HepG2 (cell line): ENCODE data around the gene SMYD2. TPM values are rescaled to one million over a fixed set of nuclear protein-coding genes. Genes with fewer than 3 reads are reported as not detected.

Experiments used
- ATAC-seq: fragments of 200-7000 bp; cut with Tn5 transposase; 3 replicates; pipeline ENCODE4 v1.9.1; 2020; ENCODE audit warnings: mild to moderate bottlenecking, moderate library complexity
- BruUV-seq: library from RNA; stranded (reverse); fragments of 400-500 nt; replicated peaks from 2 replicates; lab custom pipeline; 2021; lab: Mats Ljungman, UMichigan
- CTCF ChIA-PET: fragments of 300-600 bp; formaldehyde crosslinking; extraction: SDS; loops from one replicate; lab custom pipeline; 2021; ENCODE audit warnings: low total read pairs, inconsistent platforms, low intra/inter-chr PET ratio; lab: Yijun Ruan, JAX
- POLR2A ChIA-PET: fragments of 350-600 bp; sonication (Branson Sonifier 250); formaldehyde crosslinking; loops from one replicate; lab custom pipeline; 2020; ENCODE audit warnings: antibody characterized with exemption, inconsistent platforms; lab: Yijun Ruan, JAX
- DNase-seq: peaks from one replicate; pipeline ENCODE4 v3.0.0-alpha.2; 2015; ENCODE audit warnings: low spot score
- FAIRE-seq: peaks from 3 replicates; lab custom pipeline; 2011; peaks lifted over from hg19 to GRCh38; lab: Jason Lieb, UNC
- H2AFZ ChIP-seq: one replicate; pipeline ENCODE4 v1.6.1; 2011; ENCODE audit warnings: low read length, inconsistent platforms
- H3K27ac ChIP-seq: fragments of 300-600 bp; 3 replicates; pipeline ENCODE4 v1.8.0; 2011; ENCODE audit warnings: mixed run types, mild to moderate bottlenecking, mixed read lengths, low read length, inconsistent platforms; ENCODE audit not compliant: insufficient read depth; ENCODE audit errors: extremely low read length
- H3K27me3 ChIP-seq, 2 experiments: fragments of 200-600 bp in 1 of 2; 2 replicates in 1 of 2; 3 replicates in 1 of 2; pipeline versions ENCODE4 v1.6.0 to v1.8.0; 2011; ENCODE audit warnings: low read length in 2 of 2, mild to moderate bottlenecking in 2 of 2, moderate library complexity in 2 of 2, inconsistent platforms in 1 of 2; ENCODE audit not compliant: insufficient read depth in 2 of 2, control insufficient read depth in 1 of 2
- H3K36me3 ChIP-seq, 2 experiments: fragments of 200-600 bp in 1 of 2; replicated peaks in 1 of 2; 2 replicates in 1 of 2; 3 replicates in 1 of 2; pipeline versions ENCODE4 v1.5.1 to v1.8.0; 2011; ENCODE audit warnings: low read length in 2 of 2, inconsistent platforms in 1 of 2; ENCODE audit not compliant: insufficient read depth in 2 of 2, control insufficient read depth in 1 of 2
- H3K4me1 ChIP-seq: 2 replicates; pipeline ENCODE4 v1.5.1; 2012; ENCODE audit warnings: low read length, inconsistent platforms; ENCODE audit not compliant: insufficient read depth
- H3K4me2 ChIP-seq: 2 replicates; pipeline ENCODE4 v1.6.0; 2011; ENCODE audit warnings: low read depth, low read length, inconsistent platforms
- H3K4me3 ChIP-seq, 3 experiments: fragments of 200-600 bp in 1 of 3; sonication (generic), shearing (Covaris generic) in 1 of 3; replicated peaks in 1 of 3; 2 replicates each; pipeline ENCODE4 v1.5.1; 2011 to 2016; ENCODE audit warnings: low read length in 3 of 3, inconsistent platforms in 2 of 3, low read depth in 2 of 3, mild to moderate bottlenecking in 2 of 3, control low read depth in 1 of 3, mixed read lengths in 1 of 3; ENCODE audit not compliant: insufficient read depth in 1 of 3
- H3K79me2 ChIP-seq: one replicate; pipeline ENCODE4 v1.6.1; 2011; ENCODE audit warnings: low read length, inconsistent platforms; ENCODE audit not compliant: insufficient read depth
- H3K9ac ChIP-seq: 2 replicates; pipeline ENCODE4 v1.6.0; 2011; ENCODE audit warnings: mild to moderate bottlenecking, low read depth, low read length, inconsistent platforms; ENCODE audit not compliant: insufficient read depth
- H3K9me3 ChIP-seq: 2 replicates; pipeline ENCODE4 v1.5.1; 2012; ENCODE audit warnings: mild to moderate bottlenecking, low read length
- H4K20me1 ChIP-seq: 2 replicates; pipeline ENCODE4 v1.6.0; 2011; ENCODE audit warnings: inconsistent platforms, mild to moderate bottlenecking, low read length, moderate library complexity; ENCODE audit not compliant: insufficient read depth
- CAMTA2 ChIP-seq: sonication (generic); formaldehyde crosslinking; IDR thresholded peaks from 2 replicates; pipeline ENCODE4 v1.4.0; 2020; ENCODE audit warnings: mild to moderate bottlenecking, missing genetic modification reagents, borderline replicate concordance
- IKZF1 ChIP-seq: fragments of 450-650 bp; IDR thresholded peaks from 2 replicates; pipeline ENCODE4 v1.7.1; 2016
- MBD4 ChIP-seq: IDR thresholded peaks from 2 replicates; pipeline ENCODE4 v1.6.1; 2012; ENCODE audit warnings: low read length, inconsistent platforms, borderline replicate concordance
- NKX3-1 ChIP-seq: sonication (generic); formaldehyde crosslinking; IDR thresholded peaks from 2 replicates; pipeline ENCODE4 v1.5.0; 2020; ENCODE audit warnings: missing genetic modification reagents
- NR1H2 ChIP-seq: sonication (generic); formaldehyde crosslinking; IDR thresholded peaks from 2 replicates; pipeline ENCODE4 v1.8.1; 2022; ENCODE audit warnings: low read depth, missing genetic modification reagents, borderline replicate concordance
- PRMT3 ChIP-seq: sonication (generic); formaldehyde crosslinking; IDR thresholded peaks from 2 replicates; pipeline ENCODE4 v1.8.1; 2022; ENCODE audit warnings: low read depth, mild to moderate bottlenecking, moderate library complexity, missing genetic modification reagents, borderline replicate concordance
- SOX13 ChIP-seq, 3 experiments: fragments of 450-650 bp in 1 of 3; sonication (generic) in 1 of 3; formaldehyde crosslinking in 1 of 3; IDR thresholded peaks in 2 of 3; conservative IDR thresholded peaks in 1 of 3; 2 replicates each; pipeline versions ENCODE4 v1.5.0 to v1.6.1; 2016 to 2020; ENCODE audit warnings: antibody characterized with exemption in 1 of 3, mild to moderate bottlenecking in 1 of 3, missing compliant biosample characterization in 1 of 3, missing genetic modification reagents in 1 of 3, moderate library complexity in 1 of 3
- TCF7L2 ChIP-seq: IDR thresholded peaks from 2 replicates; pipeline ENCODE4 v1.6.1; 2011; ENCODE audit warnings: mild to moderate bottlenecking, low read depth, low read length, moderate library complexity
- TOE1 ChIP-seq: sonication (generic); formaldehyde crosslinking; IDR thresholded peaks from 2 replicates; pipeline ENCODE4 v1.4.0; 2020; ENCODE audit warnings: mild to moderate bottlenecking, missing genetic modification reagents
- TOPORS ChIP-seq: sonication (generic); formaldehyde crosslinking; IDR thresholded peaks from 2 replicates; pipeline ENCODE4 v1.8.0; 2023; ENCODE audit warnings: mild to moderate bottlenecking, missing genetic modification reagents
- ZNF282 ChIP-seq: fragments of 450-650 bp; IDR thresholded peaks from 2 replicates; pipeline ENCODE4 v1.6.1; 2018; ENCODE audit not compliant: partially characterized antibody
- ZNF326 ChIP-seq: sonication (generic); formaldehyde crosslinking; IDR thresholded peaks from 2 replicates; pipeline ENCODE4 v1.4.0; 2020; ENCODE audit warnings: missing genetic modification reagents, borderline replicate concordance
- ZNF446 ChIP-seq: sonication (generic); formaldehyde crosslinking; IDR thresholded peaks from 2 replicates; pipeline ENCODE4 v1.5.0; 2020; ENCODE audit warnings: mild to moderate bottlenecking, missing genetic modification reagents
- ZNF605 ChIP-seq: sonication (generic); formaldehyde crosslinking; IDR thresholded peaks from 2 replicates; pipeline ENCODE4 v1.8.0; 2022; ENCODE audit warnings: mild to moderate bottlenecking, missing genetic modification reagents
- ZNF850 ChIP-seq: sonication (generic); formaldehyde crosslinking; conservative IDR thresholded peaks from 2 replicates; pipeline ENCODE4 v1.9.0; 2021; ENCODE audit warnings: mild to moderate bottlenecking, missing genetic modification reagents
- WGBS: methylation state at CpG from one replicate; pipeline ENCODE4 v1.1.6; 2017; ENCODE audit warnings: low lambda C conversion rate; 5-methylcytosine and 5-hydroxymethylcytosine counted together
- in situ Hi-C: cut with HindIII; loops from 2 replicates; pipeline ENCODE4 v1.10.0; 2017; ENCODE audit warnings: low pct_unique_long_range_greater_than_20kb; ENCODE audit not compliant: extremely low pct_ligation_motif_present
- intact Hi-C: fragments of 100-400 bp; cut with micrococcal nuclease; formaldehyde crosslinking; loops from one replicate; pipeline ENCODE4 v1.10.0; 2022; ENCODE audit not compliant: unreplicated experiment
- polyA plus RNA-seq, 8 experiments: library from polyadenylated mRNA; depleted of rRNA in 3 of 8; stranded (reverse) in 7 of 8; unstranded in 1 of 8; fragments of >200 nt; fragmentation: Illumina TruSeq in 4 of 8; extraction: Trizol in 4 of 8; gene quantifications; 2 replicates each; pipeline versions ENCODE4 v1.2.1 to v1.2.3, GENCODE V29; 2011 to 2016; ENCODE audit warnings: low read depth in 4 of 8, missing spikeins in 1 of 8, mixed read lengths in 1 of 8; ENCODE audit not compliant: insufficient read depth in 1 of 8
- total RNA-seq, 5 experiments: library from RNA; depleted of rRNA; stranded (reverse); fragments of >200 nt; fragmentation: Illumina TruSeq; extraction: Trizol; gene quantifications; 2 replicates each; pipeline ENCODE4 v1.2.3, GENCODE V29; 2016; ENCODE audit warnings: low read depth in 1 of 5
- TF ChIP-seq, protein P1 (sequence below): sonication (generic); formaldehyde crosslinking; IDR thresholded peaks from 2 replicates; pipeline ENCODE4 v1.4.0; 2020; ENCODE audit warnings: low read depth, mild to moderate bottlenecking, missing genetic modification reagents
- TF ChIP-seq, protein P2 (sequence below): sonication (generic); formaldehyde crosslinking; IDR thresholded peaks from 2 replicates; pipeline ENCODE4 v1.8.1; 2023; ENCODE audit warnings: mild to moderate bottlenecking, missing genetic modification reagents

The SMYD2 gene
- total and polyA plus RNA-seq, 2 of the 13 experiments (the other 11 are each of a cell fraction or from before 2014, with no cell fraction given): 72.7 to 139 TPM

DNA sequence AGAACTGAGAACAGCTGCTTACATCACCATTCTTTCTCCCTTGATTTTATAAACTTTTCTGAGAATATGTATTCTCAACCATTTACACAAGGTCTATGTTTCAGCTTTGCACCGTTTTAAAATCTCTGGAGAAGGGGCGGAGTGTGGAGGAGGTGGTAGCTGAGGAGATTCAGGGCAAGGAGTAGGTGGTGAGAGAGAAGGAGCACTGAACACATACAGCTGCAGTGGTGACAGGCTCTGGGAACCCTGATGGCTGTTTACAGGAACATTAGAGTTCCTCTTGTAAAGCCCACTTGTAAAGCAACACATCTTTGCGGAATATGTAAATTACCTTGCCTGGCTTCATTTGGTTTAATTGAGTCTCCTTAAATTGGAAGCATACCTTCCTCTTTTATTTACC, 89.7 kb downstream of the SMYD2 start:
- Histone ChIP-seq H3K9ac (no peak overlapping the region), H3K4me2 (no peak overlapping the region), H3K27me3 (no peaks in the 10 kb centered on the region), H3K4me3 (no peak overlapping the region), H4K20me1 (no peaks in the 10 kb centered on the region), H3K4me1 (peaks cover 13% of the 10 kb centered on the region), H2AFZ (no peak overlapping the region), H3K79me2 (no peaks in the 10 kb centered on the region), H3K27ac (no peak overlapping the region), H3K36me3 (peaks cover 2 to 3% of the 10 kb centered on the region in 2 experiments; a peak in 3 of 5 replicates), H3K9me3 (no peaks in the 10 kb centered on the region)
- ATAC-seq: no peak
- TF ChIP-seq ZNF282 (no peak), TOPORS (CRISPR knock-in tag) (no peak), CAMTA2 (CRISPR knock-in tag) (no peak), ZNF326 (CRISPR knock-in tag) (no peak), TOE1 (CRISPR knock-in tag) (no peak), MBD4 (no peak)
- CTCF ChIA-PET: no interaction called here
- POLR2A ChIA-PET: no interaction called here
- no peak for DNase-seq
- in situ Hi-C loops (no loop called here), intact Hi-C loops (no loop called here)
- 97% methylated on average over 3 of the region's 3 CpGs for WGBS
- no TSS peak for BruUV-seq
- no peak for FAIRE-seq

DNA sequence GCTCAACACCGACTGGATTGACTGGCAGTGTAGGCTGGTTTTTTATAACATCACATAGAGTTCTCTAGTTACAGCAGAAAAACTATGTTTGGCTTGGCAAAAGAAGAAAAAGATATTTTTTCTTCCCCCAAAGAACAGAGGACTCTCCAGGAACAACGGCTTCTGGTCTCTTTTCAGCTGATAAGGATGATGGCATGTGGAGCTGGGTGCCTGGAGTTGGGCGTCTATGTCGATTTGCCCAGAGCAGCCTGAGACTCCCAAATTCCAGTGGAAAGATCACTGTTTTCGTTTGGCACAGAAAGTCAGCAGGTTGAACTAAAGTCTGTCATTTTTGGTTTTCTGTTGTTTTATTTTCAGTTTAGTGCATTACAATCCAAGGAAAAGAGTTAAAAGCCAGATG, 91.1 kb downstream of the SMYD2 start:
- Histone ChIP-seq H2AFZ (no peak overlapping the region), H3K4me1 (peaks cover 13% of the 10 kb centered on the region), H3K36me3 (peaks cover 2 to 3% of the 10 kb centered on the region in 2 experiments; a peak in 3 of 5 replicates), H4K20me1 (no peaks in the 10 kb centered on the region), H3K27ac (no peak overlapping the region), H3K9ac (no peak overlapping the region), H3K4me3 (no peak overlapping the region), H3K79me2 (no peaks in the 10 kb centered on the region), H3K27me3 (no peaks in the 10 kb centered on the region), H3K9me3 (no peaks in the 10 kb centered on the region), H3K4me2 (no peak overlapping the region)
- FAIRE-seq (no peak), DNase-seq (no peak), ATAC-seq (no peak)
- WGBS: 75% methylated on average over 5 of the region's 5 CpGs
- in situ Hi-C loops: no loop called here
- ChIA-PET CTCF (no interaction called here), POLR2A (no interaction called here)
- BruUV-seq: no TSS peak
- intact Hi-C loops: no loop called here
- no peak for TF ChIP-seq IKZF1
- no peak for TF ChIP-seq ZNF446 (CRISPR knock-in tag)
- TF ChIP-seq NKX3-1: no peak
- TF ChIP-seq, protein P1, sequence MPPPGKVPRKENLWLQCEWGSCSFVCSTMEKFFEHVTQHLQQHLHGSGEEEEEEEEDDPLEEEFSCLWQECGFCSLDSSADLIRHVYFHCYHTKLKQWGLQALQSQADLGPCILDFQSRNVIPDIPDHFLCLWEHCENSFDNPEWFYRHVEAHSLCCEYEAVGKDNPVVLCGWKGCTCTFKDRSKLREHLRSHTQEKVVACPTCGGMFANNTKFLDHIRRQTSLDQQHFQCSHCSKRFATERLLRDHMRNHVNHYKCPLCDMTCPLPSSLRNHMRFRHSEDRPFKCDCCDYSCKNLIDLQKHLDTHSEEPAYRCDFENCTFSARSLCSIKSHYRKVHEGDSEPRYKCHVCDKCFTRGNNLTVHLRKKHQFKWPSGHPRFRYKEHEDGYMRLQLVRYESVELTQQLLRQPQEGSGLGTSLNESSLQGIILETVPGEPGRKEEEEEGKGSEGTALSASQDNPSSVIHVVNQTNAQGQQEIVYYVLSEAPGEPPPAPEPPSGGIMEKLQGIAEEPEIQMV (CRISPR knock-in tag): no peak
- TF ChIP-seq ZNF850 (CRISPR knock-in tag): no peak
- TF ChIP-seq TCF7L2: no peak
- no peak for TF ChIP-seq NR1H2
- no peak for TF ChIP-seq PRMT3 (CRISPR knock-in tag)
- TF ChIP-seq SOX13 (IDR thresholded peaks at IDR 0.05): no peak
- TF ChIP-seq SOX13 (CRISPR knock-in tag; conservative IDR thresholded peaks at IDR 0.05 in 1 of 2, IDR thresholded peaks at IDR 0.05 in 1 of 2): no peak
- TF ChIP-seq, protein P2, sequence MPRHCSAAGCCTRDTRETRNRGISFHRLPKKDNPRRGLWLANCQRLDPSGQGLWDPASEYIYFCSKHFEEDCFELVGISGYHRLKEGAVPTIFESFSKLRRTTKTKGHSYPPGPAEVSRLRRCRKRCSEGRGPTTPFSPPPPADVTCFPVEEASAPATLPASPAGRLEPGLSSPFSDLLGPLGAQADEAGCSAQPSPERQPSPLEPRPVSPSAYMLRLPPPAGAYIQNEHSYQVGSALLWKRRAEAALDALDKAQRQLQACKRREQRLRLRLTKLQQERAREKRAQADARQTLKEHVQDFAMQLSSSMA (CRISPR knock-in tag): no peak
- TF ChIP-seq ZNF605 (CRISPR knock-in tag): no peak
